Parathyroid adenoma (tissue), 2 donors: Measurements from ENCODE around the gene FOXL1.
A peak's percentile ranks its signal among the peaks of the same experiment; 100 is the strongest.

Source experiments
- H2AFZ ChIP-seq: fragments of 300-600 bp; sonication (generic); one replicate; pipeline ENCODE4 v1.7.0; 2017; ENCODE audit warnings: antibody characterized with exemption, mild to moderate bottlenecking
- H3K27ac ChIP-seq: fragments of 300-600 bp; sonication (generic); one replicate; pipeline ENCODE4 v1.7.0; 2017
- H3K27me3 ChIP-seq: fragments of 300-600 bp; sonication (generic); one replicate; pipeline ENCODE4 v1.7.0; 2017; ENCODE audit warnings: low read length; ENCODE audit not compliant: control insufficient read depth, insufficient read depth
- H3K36me3 ChIP-seq: fragments of 300-600 bp; sonication (generic); one replicate; pipeline ENCODE4 v1.7.0; 2017; ENCODE audit warnings: low read length; ENCODE audit not compliant: control insufficient read depth, insufficient read depth
- H3K4me1 ChIP-seq: fragments of 300-600 bp; sonication (generic); one replicate; pipeline ENCODE4 v1.7.0; 2017; ENCODE audit warnings: control low read depth
- H3K4me2 ChIP-seq: fragments of 300-600 bp; sonication (generic); one replicate; pipeline ENCODE4 v1.7.0; 2017; ENCODE audit warnings: low read length
- H3K4me3 ChIP-seq: fragments of 300-600 bp; sonication (generic); one replicate; pipeline ENCODE4 v1.7.0; 2017; ENCODE audit warnings: low read depth, low read length
- H3K79me2 ChIP-seq: fragments of 300-600 bp; sonication (generic); one replicate; pipeline ENCODE4 v1.7.0; 2017; ENCODE audit warnings: control low read depth
- H3K9ac ChIP-seq: fragments of 300-600 bp; sonication (generic); one replicate; pipeline ENCODE4 v1.7.0; 2017; ENCODE audit warnings: mild to moderate bottlenecking
- H3K9me3 ChIP-seq: fragments of 300-600 bp; sonication (generic); one replicate; pipeline ENCODE4 v1.7.0; 2017; ENCODE audit warnings: low read length; ENCODE audit not compliant: control insufficient read depth
- CTCF ChIP-seq: fragments of 300-600 bp; sonication (generic); IDR thresholded peaks from one replicate; pipeline ENCODE4 v1.7.0; 2017; ENCODE audit warnings: antibody characterized with exemption, mild to moderate bottlenecking
- donor health status: primary hyperparathyroidism.

The FOXL1 gene

GRCh38 chr16:86622700-86623615, 44.6 kb downstream of the FOXL1 start:
- no peak overlapping the region for H3K4me2 ChIP-seq
- peaks cover 12% of the 10 kb centered on the region for H3K4me1 ChIP-seq
- H3K27ac ChIP-seq = no peak overlapping the region
- no peaks in the 10 kb centered on the region for H3K36me3 ChIP-seq
- H3K9ac ChIP-seq = no peak overlapping the region
- no peak for TF ChIP-seq CTCF
- no peak overlapping the region for H3K4me3 ChIP-seq
- no peak overlapping the region for H2AFZ ChIP-seq
- no peaks in the 10 kb centered on the region for H3K27me3 ChIP-seq
- H3K9me3 ChIP-seq = no peaks in the 10 kb centered on the region
- H3K79me2 ChIP-seq = no peaks in the 10 kb centered on the region

GRCh38 chr16:86625029-86625428, 46.7 kb downstream of the FOXL1 start:
- Histone ChIP-seq H3K4me3 (no peak overlapping the region), H2AFZ (peak overlapping the region; percentile 67), H3K27me3 (no peaks in the 10 kb centered on the region), H3K27ac (peak overlapping the region; percentile 58), H3K9ac (no peak overlapping the region), H3K36me3 (no peaks in the 10 kb centered on the region), H3K9me3 (no peaks in the 10 kb centered on the region), H3K4me1 (peaks cover 12% of the 10 kb centered on the region), H3K4me2 (no peak overlapping the region), H3K79me2 (no peaks in the 10 kb centered on the region)
- TF ChIP-seq CTCF = no peak

GRCh38 chr16:86625821-86626220, 47.5 kb downstream of the FOXL1 start:
- no peak overlapping the region for H3K4me2 ChIP-seq
- peaks cover 12% of the 10 kb centered on the region for H3K4me1 ChIP-seq
- no peaks in the 10 kb centered on the region for H3K9me3 ChIP-seq
- H3K27ac ChIP-seq = no peak overlapping the region
- no peak overlapping the region for H3K4me3 ChIP-seq
- H3K9ac ChIP-seq = no peak overlapping the region
- no peak overlapping the region for H2AFZ ChIP-seq
- H3K79me2 ChIP-seq = no peaks in the 10 kb centered on the region
- H3K27me3 ChIP-seq = no peaks in the 10 kb centered on the region
- H3K36me3 ChIP-seq = no peaks in the 10 kb centered on the region
- no peak for TF ChIP-seq CTCF

- no peak overlapping the region for H3K4me2 ChIP-seq
- no peaks in the 10 kb centered on the region for H3K36me3 ChIP-seq
These were observed 47.9 kb downstream of the FOXL1 start for GRCh38 chr16:86626284-86626683.

More at GRCh38 chr16:86626284-86626683, 47.9 kb downstream of the FOXL1 start:
- Histone ChIP-seq H3K27ac (no peak overlapping the region), H2AFZ (no peak overlapping the region), H3K4me1 (peaks cover 12% of the 10 kb centered on the region), H3K27me3 (no peaks in the 10 kb centered on the region), H3K9me3 (no peaks in the 10 kb centered on the region), H3K79me2 (no peaks in the 10 kb centered on the region), H3K4me3 (no peak overlapping the region), H3K9ac (no peak overlapping the region)
- no peak for TF ChIP-seq CTCF
